H9 (cell line): ENCODE measurements around the gene RLF. TPM values are rescaled to one million over a fixed set of nuclear protein-coding genes. Genes with fewer than 3 reads are reported as not detected.

Experiments used
- DNase-seq: peaks from one replicate; pipeline ENCODE4 v3.0.0-alpha.2; 2017
- H2AFZ ChIP-seq: one replicate; pipeline ENCODE4 v1.6.1; 2013; ENCODE audit warnings: mild to moderate bottlenecking, low read length, control low read depth, moderate library complexity
- H2AK5ac ChIP-seq: 2 replicates; pipeline ENCODE4 v1.6.1; 2013; ENCODE audit warnings: low read length, control low read depth, mixed read lengths; ENCODE audit not compliant: insufficient read length
- H2BK120ac ChIP-seq: one replicate; pipeline ENCODE4 v1.6.1; 2013; ENCODE audit warnings: low read depth, mild to moderate bottlenecking, low read length, control low read depth, inconsistent platforms; ENCODE audit not compliant: poor library complexity, severe bottlenecking
- H2BK12ac ChIP-seq: 2 replicates; pipeline ENCODE4 v1.6.1; 2013; ENCODE audit warnings: low read length, control low read depth, mixed read lengths, low read depth; ENCODE audit not compliant: insufficient read length
- H2BK15ac ChIP-seq: 2 replicates; pipeline ENCODE4 v1.6.1; 2013; ENCODE audit warnings: low read depth, low read length, control low read depth
- H2BK20ac ChIP-seq: one replicate; pipeline ENCODE4 v1.6.1; 2013; ENCODE audit warnings: low read depth, mild to moderate bottlenecking, low read length, control low read depth, inconsistent platforms; ENCODE audit not compliant: poor library complexity, severe bottlenecking
- H2BK5ac ChIP-seq: 2 replicates; pipeline ENCODE4 v1.6.1; 2013; ENCODE audit warnings: low read length, control low read depth, mixed read lengths; ENCODE audit not compliant: insufficient read length
- H3K14ac ChIP-seq: 2 replicates; pipeline ENCODE4 v1.6.1; 2013; ENCODE audit warnings: low read length, control low read depth; ENCODE audit not compliant: insufficient read depth
- H3K18ac ChIP-seq: 2 replicates; pipeline ENCODE4 v1.6.1; 2013; ENCODE audit warnings: low read depth, mild to moderate bottlenecking, mixed read lengths, low read length, control low read depth; ENCODE audit not compliant: insufficient read length
- H3K23ac ChIP-seq: 2 replicates; pipeline ENCODE4 v1.6.1; 2013; ENCODE audit warnings: low read length, control low read depth, mixed read lengths, low read depth; ENCODE audit not compliant: insufficient read length
- H3K23me2 ChIP-seq: 2 replicates; pipeline ENCODE4 v1.6.1; 2013; ENCODE audit warnings: low read depth, mild to moderate bottlenecking, mixed read lengths, low read length, control low read depth; ENCODE audit not compliant: insufficient read length, poor library complexity, severe bottlenecking
- H3K27ac ChIP-seq: 2 replicates; pipeline ENCODE4 v1.5.1; 2013; ENCODE audit warnings: low read length, control low read depth, mixed read lengths, low read depth; ENCODE audit not compliant: insufficient read length
- H3K27me3 ChIP-seq: 2 replicates; pipeline ENCODE4 v1.6.1; 2013; ENCODE audit warnings: low read length, control low read depth, inconsistent platforms; ENCODE audit not compliant: insufficient read depth
- H3K4ac ChIP-seq: 2 replicates; pipeline ENCODE4 v1.6.1; 2013; ENCODE audit warnings: low read depth, mild to moderate bottlenecking, control low read depth, inconsistent platforms, low read length, moderate library complexity
- H3K4me1 ChIP-seq: 2 replicates; pipeline ENCODE4 v1.6.1; 2013; ENCODE audit warnings: low read length, control low read depth, inconsistent platforms; ENCODE audit not compliant: insufficient read depth
- H3K4me2 ChIP-seq: 2 replicates; pipeline ENCODE4 v1.6.1; 2013; ENCODE audit warnings: low read length, control low read depth, mixed read lengths; ENCODE audit not compliant: insufficient read length, insufficient read depth
- H3K56ac ChIP-seq: 2 replicates; pipeline ENCODE4 v1.6.1; 2013; ENCODE audit warnings: low read depth, mild to moderate bottlenecking, mixed read lengths, low read length, control low read depth; ENCODE audit not compliant: insufficient read length
- H3K79me1 ChIP-seq: 2 replicates; pipeline ENCODE4 v1.6.1; 2013; ENCODE audit warnings: low read depth, mild to moderate bottlenecking, moderate library complexity, low read length, control low read depth, inconsistent platforms; ENCODE audit not compliant: insufficient read depth, poor library complexity, severe bottlenecking
- H3K79me2 ChIP-seq: 2 replicates; pipeline ENCODE4 v1.6.1; 2013; ENCODE audit warnings: low read length, control low read depth, inconsistent platforms; ENCODE audit not compliant: insufficient read depth
- H3K9ac ChIP-seq: 2 replicates; pipeline ENCODE4 v1.6.1; 2013; ENCODE audit warnings: low read length, control low read depth, mixed read lengths; ENCODE audit not compliant: insufficient read length; ENCODE audit errors: extremely low read depth
- H3K9me3 ChIP-seq: one replicate; pipeline ENCODE4 v1.6.1; 2013; ENCODE audit warnings: low read depth, low read length, inconsistent platforms; ENCODE audit not compliant: control insufficient read depth
- H3T11ph ChIP-seq: one replicate; pipeline ENCODE4 v1.6.1; 2013; ENCODE audit warnings: mild to moderate bottlenecking, low read length, control low read depth, inconsistent platforms
- H4K20me1 ChIP-seq: one replicate; pipeline ENCODE4 v1.6.1; 2013; ENCODE audit not compliant: control insufficient read depth, insufficient read length, insufficient read depth
- H4K5ac ChIP-seq: 2 replicates; pipeline ENCODE4 v1.6.1; 2013; ENCODE audit warnings: low read depth, mild to moderate bottlenecking, mixed read lengths, low read length, control low read depth; ENCODE audit not compliant: insufficient read length
- H4K8ac ChIP-seq: replicated peaks from 2 replicates; pipeline ENCODE4 v1.6.1; 2013; ENCODE audit warnings: low read length, control low read depth, mixed read lengths, low read depth; ENCODE audit not compliant: insufficient read length
- H4K91ac ChIP-seq: 2 replicates; pipeline ENCODE4 v1.6.1; 2013; ENCODE audit warnings: low read depth, mild to moderate bottlenecking, moderate library complexity, mixed read lengths, low read length, control low read depth; ENCODE audit not compliant: insufficient read length
- H3K27ac Mint-ChIP-seq, 3 experiments: 2 replicates in 2 of 3; 3 replicates in 1 of 3; pipeline ENCODE4 v1.8.0; 2020 to 2021; ENCODE audit warnings: mixed read lengths in 3 of 3, mild to moderate bottlenecking in 1 of 3, moderate library complexity in 1 of 3
- H3K27me3 Mint-ChIP-seq: 2 replicates; pipeline ENCODE4 v1.8.0; 2021; ENCODE audit warnings: low read depth, mild to moderate bottlenecking, moderate library complexity, mixed read lengths
- H3K36me3 Mint-ChIP-seq, 3 experiments: 2 replicates in 2 of 3; 3 replicates in 1 of 3; pipeline ENCODE4 v1.8.0; 2020 to 2021; ENCODE audit warnings: low read depth in 3 of 3, mixed read lengths in 3 of 3; ENCODE audit not compliant: insufficient read depth in 1 of 3
- H3K4me1 Mint-ChIP-seq, 2 experiments: 2 replicates each; pipeline ENCODE4 v1.8.0; 2020; ENCODE audit warnings: mixed read lengths in 2 of 2
- H3K4me3 Mint-ChIP-seq, 2 experiments: 2 replicates in 1 of 2; 3 replicates in 1 of 2; pipeline ENCODE4 v1.8.0; 2020 to 2021; ENCODE audit warnings: mild to moderate bottlenecking in 2 of 2, mixed read lengths in 2 of 2, moderate library complexity in 1 of 2
- H3K9me3 Mint-ChIP-seq, 2 experiments: 2 replicates in 1 of 2; 3 replicates in 1 of 2; pipeline ENCODE4 v1.8.0; 2020; ENCODE audit warnings: mild to moderate bottlenecking in 2 of 2, mixed read lengths in 2 of 2, moderate library complexity in 1 of 2
- CTCF ChIP-seq: fragments of 200-600 bp; sonication (generic); conservative IDR thresholded peaks from 3 replicates; pipeline ENCODE4 v1.8.0; 2021; ENCODE audit warnings: antibody characterized with exemption, mild to moderate bottlenecking
- WGBS: extraction: QIAGEN DNeasy Blood & Tissue Kit; methylation state at CpG from one replicate; pipeline ENCODE4 v1.1.7; 2013; ENCODE audit warnings: missing lambda C conversion rate, low lambda C conversion rate, mixed read lengths; ENCODE audit not compliant: insufficient read length; ENCODE audit errors: extremely low coverage; 5-methylcytosine and 5-hydroxymethylcytosine counted together
- total RNA-seq: library from RNA; stranded (reverse); gene quantifications from 2 replicates; pipeline ENCODE4 v1.2.1, GENCODE V29; 2021

Gene RLF
- total RNA-seq, 1 experiment from 2014 or later, result 19.2 TPM

- H3K9ac ChIP-seq, result no peak overlapping the region
- Mint-ChIP-seq H3K27me3 (no peaks in the 10 kb centered on the region), H3K4me1 (no peaks in the 10 kb centered on the region)
Measured at GRCh38 chr1:40267767-40268187, 106.6 kb downstream of the RLF start.

More at GRCh38 chr1:40267767-40268187, 106.6 kb downstream of the RLF start:
- whole genome bisulfite sequencing, result no CpG with 5 or more reads among the region's 2 CpGs
- H3K79me2 ChIP-seq, result no peaks in the 10 kb centered on the region
- H4K91ac ChIP-seq, result no peak overlapping the region
- no peak overlapping the region for H3K23ac ChIP-seq
- no peaks in the 10 kb centered on the region for H4K20me1 ChIP-seq
- no peak overlapping the region for H2BK5ac ChIP-seq
- H3K14ac ChIP-seq, result no peak overlapping the region
- H3K56ac ChIP-seq, result no peak overlapping the region
- no peaks in the 10 kb centered on the region for H3K4me1 ChIP-seq
- H2BK12ac ChIP-seq, result no peak overlapping the region
- no peak overlapping the region for H2AK5ac ChIP-seq
- H4K5ac ChIP-seq, result no peak overlapping the region
- no peaks in the 10 kb centered on the region for H3K79me1 ChIP-seq
- H3K18ac ChIP-seq, result no peak overlapping the region
- Mint-ChIP-seq H3K4me3 (no peak overlapping the region), H3K9me3 (no peaks in the 10 kb centered on the region), H3K27ac (no peak overlapping the region), H3K36me3 (peaks cover 8 to 62% (median 47%) of the 10 kb centered on the region in 3 experiments; a peak in 6 of 7 replicates)
- H3K27ac ChIP-seq, result no peak overlapping the region
- H2BK20ac ChIP-seq, result no peak overlapping the region
- H3K23me2 ChIP-seq, result no peaks in the 10 kb centered on the region
- H3K4ac ChIP-seq, result no peak overlapping the region
- no peak overlapping the region for H2AFZ ChIP-seq
- no peak overlapping the region for H3K4me2 ChIP-seq
- H3K27me3 ChIP-seq, result no peaks in the 10 kb centered on the region
- no peak for DNase-seq
- H3K9me3 ChIP-seq, result no peaks in the 10 kb centered on the region
- no peak overlapping the region for H2BK120ac ChIP-seq
- no peak overlapping the region for H2BK15ac ChIP-seq
- TF ChIP-seq CTCF, result no peak
- no peak overlapping the region for H3T11ph ChIP-seq
- no peak overlapping the region for H4K8ac ChIP-seq
